Activated CD4-positive, alpha-beta T cell treated with anti-CD3 and anti-CD28 coated beads for 4 hours (primary cell): ENCODE measurements around the gene CCDC80.

Source experiments
- DNase-seq, 2 donors: peaks; one replicate each; pipeline ENCODE4 v3.0.0-alpha.2; 2020

CCDC80 gene

GRCh38 chr3:112632596-112632995, 8.3 kb downstream of the CCDC80 start:
- no peak for DNase-seq

- no peak for DNase-seq
Observed at GRCh38 chr3:112631257-112631656, 9.7 kb downstream of the CCDC80 start.

GRCh38 chr3:112629425-112629824, 11.5 kb downstream of the CCDC80 start:
- DNase-seq: peak; percentile 17 to 21

GRCh38 chr3:112627919-112628466, 12.9 kb downstream of the CCDC80 start:
- no peak for DNase-seq

GRCh38 chr3:112627419-112627818, 13.5 kb downstream of the CCDC80 start:
- no peak for DNase-seq

GRCh38 chr3:112623717-112624116, 17.2 kb downstream of the CCDC80 start:
- no peak for DNase-seq

GRCh38 chr3:112623213-112623612, 17.7 kb downstream of the CCDC80 start:
- DNase-seq: no peak

GRCh38 chr3:112619295-112619694, 21.6 kb downstream of the CCDC80 start:
- no peak for DNase-seq

- no peak for DNase-seq
Observed at GRCh38 chr3:112617285-112617684, 23.7 kb downstream of the CCDC80 start.

- no peak for DNase-seq
Observed at GRCh38 chr3:112615989-112616731, 24.8 kb downstream of the CCDC80 start.

- DNase-seq: no peak
Observed at GRCh38 chr3:112611752-112612515, 29.0 kb downstream of the CCDC80 start.

GRCh38 chr3:112610121-112610520, 30.8 kb downstream of the CCDC80 start:
- no peak for DNase-seq

GRCh38 chr3:112607863-112608262, 33.1 kb downstream of the CCDC80 start:
- DNase-seq: no peak

GRCh38 chr3:112606098-112606497, 34.8 kb downstream of the CCDC80 start:
- DNase-seq: no peak

- DNase-seq: no peak
Observed at GRCh38 chr3:112605285-112605684, 35.7 kb downstream of the CCDC80 start.

GRCh38 chr3:112604536-112604935, 36.4 kb downstream of the CCDC80 start:
- DNase-seq: no peak

- DNase-seq: no peak
Observed at GRCh38 chr3:112602217-112602838, 38.6 kb downstream of the CCDC80 start.

GRCh38 chr3:112598731-112599130, 42.2 kb downstream of the CCDC80 start:
- no peak for DNase-seq

- no peak for DNase-seq
Observed at GRCh38 chr3:112597945-112598344, 43.0 kb downstream of the CCDC80 start.

- DNase-seq: no peak
Observed at GRCh38 chr3:112594856-112595255, 46.1 kb downstream of the CCDC80 start.

- no peak for DNase-seq
Observed at GRCh38 chr3:112593258-112593657, 47.7 kb downstream of the CCDC80 start.

GRCh38 chr3:112587336-112587735, 53.6 kb downstream of the CCDC80 start:
- no peak for DNase-seq

GRCh38 chr3:112585782-112586181, 55.2 kb downstream of the CCDC80 start:
- DNase-seq: no peak

- no peak for DNase-seq
Observed at GRCh38 chr3:112583105-112583504, 57.8 kb downstream of the CCDC80 start.
